Activated CD4-positive, alpha-beta T cell treated with anti-CD3 and anti-CD28 coated beads, Interleukin-2, amount 50 U/mL, for 4 hours (primary cell): Measurements from ENCODE around the gene HYAL3.
A peak's percentile ranks its signal among the peaks of the same experiment; 100 is the strongest.
"Not testable (repeated sequence)": the region's sequence is repeated elsewhere in the genome, so short reads cannot be mapped to it uniquely, and the experiment has no call there.

ENCODE experiments used
- DNase-seq, 2 experiments: peaks; one replicate each; pipeline ENCODE4 v3.0.0-alpha.2; 2020

Gene HYAL3

DNA sequence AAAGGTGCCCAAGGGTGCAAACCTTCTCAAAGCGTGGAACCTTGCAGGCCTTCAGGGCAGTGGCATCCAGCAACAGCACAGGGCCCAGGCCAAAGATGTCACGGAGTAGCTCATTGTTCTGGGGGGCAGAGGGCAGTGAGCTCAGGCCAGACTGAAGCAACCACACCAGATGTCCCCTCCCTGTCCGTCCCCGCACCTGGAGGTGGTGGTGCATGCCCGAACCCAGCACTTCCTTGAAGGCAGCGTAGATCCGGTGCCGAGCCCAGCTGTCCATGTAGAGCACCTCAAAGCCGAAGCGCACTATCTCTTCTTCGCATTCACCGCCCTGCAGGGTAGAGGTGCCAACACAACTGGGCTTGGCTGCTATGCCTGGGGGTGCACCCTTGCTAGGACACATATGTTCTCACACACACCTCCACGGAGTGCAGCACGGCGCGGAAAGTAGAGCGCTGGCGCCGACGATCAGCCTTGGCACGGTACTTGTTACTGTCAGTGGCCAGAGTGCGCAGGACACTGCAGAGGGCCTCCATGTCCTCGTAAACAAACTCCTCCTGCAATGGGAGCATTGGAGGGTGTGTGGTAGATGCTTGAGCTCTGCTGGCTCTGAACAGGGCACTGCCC is 10.7 kb downstream of the HYAL3 start:
- no peak for DNase-seq

- DNase-seq, result no peak
Measured at GRCh38 chr3:50287262-50287661, 11.9 kb downstream of the HYAL3 start.

GRCh38 chr3:50286322-50287227 is 12.6 kb downstream of the HYAL3 start:
- DNase-seq, result no peak

DNA sequence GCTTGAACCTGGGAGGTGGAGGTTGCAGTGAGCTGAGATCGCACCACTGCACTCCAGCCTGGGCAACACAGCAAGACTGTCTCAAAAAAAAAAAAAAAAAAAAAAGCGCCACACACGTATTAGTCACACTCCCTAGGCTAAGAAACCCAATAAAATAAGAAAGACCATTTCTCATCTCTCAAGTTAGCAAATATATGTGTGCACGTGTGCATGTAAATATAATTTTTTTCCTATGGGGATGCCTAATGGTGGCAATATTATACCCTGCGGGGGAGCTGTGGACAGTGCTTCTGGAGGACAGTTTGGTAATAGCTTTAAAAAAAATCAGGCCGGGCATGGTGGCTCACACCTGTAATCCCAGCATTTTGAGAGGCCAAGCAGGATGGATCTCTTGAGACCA is 15.1 kb downstream of the HYAL3 start:
- not testable (repeated sequence) for DNase-seq

DNA sequence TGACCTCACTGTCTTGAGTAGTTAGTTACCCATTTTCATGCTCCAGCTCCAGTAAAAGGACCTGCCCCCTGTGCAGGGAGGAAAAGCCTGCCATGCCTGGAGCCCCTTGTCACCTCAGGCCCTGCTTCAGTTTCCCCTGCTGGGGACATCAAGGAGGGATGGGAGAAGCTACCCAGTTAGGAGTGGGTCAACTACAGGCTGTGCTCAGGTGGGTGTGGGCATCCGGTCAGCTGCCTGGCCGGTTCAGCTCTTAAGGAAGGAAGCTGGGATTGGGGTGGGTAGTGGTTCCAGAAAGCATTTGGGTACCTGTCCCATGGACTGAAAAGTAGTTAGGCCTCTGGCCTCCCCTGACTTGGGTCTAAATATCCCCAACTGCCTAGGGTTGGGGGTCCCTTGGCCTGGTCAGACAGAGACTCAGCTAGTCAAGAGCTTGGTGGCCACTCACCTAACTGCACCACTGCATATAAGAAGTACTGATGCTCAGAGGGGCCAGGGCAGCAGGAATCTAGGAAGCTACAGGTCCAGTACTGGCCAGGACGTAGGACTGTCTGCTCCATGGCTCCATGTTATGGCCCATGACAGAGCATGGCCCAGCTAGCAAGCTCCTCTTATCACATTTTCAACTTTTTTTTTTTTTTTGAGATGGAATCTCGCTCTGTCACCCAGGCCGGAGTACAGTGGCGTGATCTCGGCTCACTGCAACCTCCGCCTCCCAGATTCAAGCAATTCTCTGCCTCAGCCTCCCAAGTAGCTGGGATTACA is 19.8 kb downstream of the HYAL3 start:
- DNase-seq, result no peak

DNA sequence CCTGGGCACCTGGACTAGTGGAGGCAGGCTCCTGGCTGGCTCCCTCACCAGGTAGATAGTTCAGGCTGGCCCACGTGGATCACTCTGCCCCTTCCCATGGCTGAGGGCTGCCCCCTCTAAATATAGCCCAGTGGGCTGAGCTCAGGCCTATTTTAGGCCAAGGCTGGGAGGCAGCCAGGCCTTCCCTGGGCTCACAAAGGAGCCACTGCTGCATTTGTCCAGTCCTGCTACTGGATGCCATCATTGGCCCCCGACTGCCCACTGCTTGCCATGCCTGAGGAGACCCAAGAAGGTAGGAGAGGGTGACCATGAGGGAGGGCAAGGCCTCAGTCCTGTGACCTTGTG is 20.4 kb downstream of the HYAL3 start, which contains the start of gene LSMEM2:
LSMEM2 (plus strand) TSS at position 208 of the 345 bp plus-strand sequence; CDS start at position 235, 27 bp downstream.
- no peak for DNase-seq

DNA sequence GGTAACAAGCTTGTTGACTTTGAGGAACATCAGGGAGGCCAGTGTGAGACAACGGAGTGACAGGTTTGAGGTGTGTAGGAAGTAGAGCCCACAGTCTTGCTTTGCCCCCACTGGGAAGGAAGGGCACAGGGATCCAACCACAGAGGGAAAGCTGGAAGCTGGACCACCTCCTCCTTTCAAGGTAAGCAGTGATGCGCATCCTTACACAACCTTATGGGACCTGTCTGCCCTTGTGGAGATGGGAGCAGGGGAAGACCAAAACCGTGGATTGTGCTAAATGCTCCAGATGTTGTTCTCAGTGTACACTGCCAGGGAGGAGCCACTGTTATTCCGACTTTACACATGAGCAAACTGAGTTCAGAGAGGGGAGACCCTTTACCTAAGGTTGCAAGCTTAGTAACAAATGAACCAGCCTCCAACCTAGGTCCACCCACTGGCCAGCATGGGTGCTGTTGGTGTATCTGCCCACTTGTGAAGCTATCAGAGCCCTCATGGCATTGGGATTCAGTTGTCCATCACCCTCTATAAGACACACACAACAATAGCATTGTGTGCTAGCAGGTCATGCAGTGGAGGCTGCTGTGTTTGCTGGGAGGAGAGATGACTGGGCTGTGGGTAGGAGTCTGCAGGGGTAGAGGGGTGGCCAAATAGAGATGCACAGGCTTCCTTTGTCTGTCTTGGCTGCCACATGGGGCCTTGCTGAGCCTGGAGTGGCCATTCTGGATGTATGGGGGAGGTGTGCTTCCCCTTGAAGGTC is 20.9 kb downstream of the HYAL3 start:
- no peak for DNase-seq

GRCh38 chr3:50276762-50277101 is 22.5 kb downstream of the HYAL3 start:
- DNase-seq, result no peak

DNA sequence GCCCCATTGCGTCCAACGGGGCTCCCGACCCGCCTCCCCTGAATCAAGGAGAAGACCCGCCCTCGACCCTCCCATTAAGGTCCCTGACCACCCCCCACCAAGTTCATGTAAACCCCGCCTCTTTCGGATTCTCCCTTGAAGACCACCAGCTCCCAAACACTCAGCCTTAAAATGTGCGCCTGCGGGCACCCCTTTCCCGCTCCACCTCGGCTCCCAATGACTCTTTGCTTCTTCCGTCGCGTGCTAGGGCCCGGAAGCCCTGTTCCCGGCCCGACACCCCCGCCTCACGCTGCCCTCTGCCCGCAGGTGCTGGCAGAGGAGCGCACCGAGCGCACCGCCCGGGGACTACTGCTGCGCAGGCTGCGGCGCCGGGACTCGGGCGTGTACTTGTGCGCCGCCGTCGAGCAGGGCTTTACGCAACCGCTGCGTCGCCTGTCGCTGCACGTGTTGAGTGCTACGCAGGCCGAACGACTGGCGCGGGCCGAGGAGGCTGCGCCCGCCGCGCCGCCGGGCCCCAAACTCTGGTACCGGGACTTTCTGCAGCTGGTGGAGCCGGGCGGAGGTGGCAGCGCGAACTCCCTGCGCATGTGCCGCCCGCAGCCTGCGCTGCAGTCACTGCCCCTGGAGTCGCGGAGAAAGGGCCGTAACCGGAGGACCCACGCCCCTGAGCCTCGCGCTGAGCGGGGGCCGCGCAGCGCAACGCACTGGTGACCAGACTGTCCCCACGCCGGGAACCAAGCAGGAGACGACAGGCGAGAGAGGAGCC is 23.0 kb downstream of the HYAL3 start:
- no peak for DNase-seq

- no peak for DNase-seq
Measured at GRCh38 chr3:50275141-50275995, 23.8 kb downstream of the HYAL3 start.

GRCh38 chr3:50274371-50275104 is 24.7 kb downstream of the HYAL3 start:
- DNase-seq, result peak; percentile 70 to 71

GRCh38 chr3:50273689-50274065 is 25.5 kb downstream of the HYAL3 start:
- no peak for DNase-seq

DNA sequence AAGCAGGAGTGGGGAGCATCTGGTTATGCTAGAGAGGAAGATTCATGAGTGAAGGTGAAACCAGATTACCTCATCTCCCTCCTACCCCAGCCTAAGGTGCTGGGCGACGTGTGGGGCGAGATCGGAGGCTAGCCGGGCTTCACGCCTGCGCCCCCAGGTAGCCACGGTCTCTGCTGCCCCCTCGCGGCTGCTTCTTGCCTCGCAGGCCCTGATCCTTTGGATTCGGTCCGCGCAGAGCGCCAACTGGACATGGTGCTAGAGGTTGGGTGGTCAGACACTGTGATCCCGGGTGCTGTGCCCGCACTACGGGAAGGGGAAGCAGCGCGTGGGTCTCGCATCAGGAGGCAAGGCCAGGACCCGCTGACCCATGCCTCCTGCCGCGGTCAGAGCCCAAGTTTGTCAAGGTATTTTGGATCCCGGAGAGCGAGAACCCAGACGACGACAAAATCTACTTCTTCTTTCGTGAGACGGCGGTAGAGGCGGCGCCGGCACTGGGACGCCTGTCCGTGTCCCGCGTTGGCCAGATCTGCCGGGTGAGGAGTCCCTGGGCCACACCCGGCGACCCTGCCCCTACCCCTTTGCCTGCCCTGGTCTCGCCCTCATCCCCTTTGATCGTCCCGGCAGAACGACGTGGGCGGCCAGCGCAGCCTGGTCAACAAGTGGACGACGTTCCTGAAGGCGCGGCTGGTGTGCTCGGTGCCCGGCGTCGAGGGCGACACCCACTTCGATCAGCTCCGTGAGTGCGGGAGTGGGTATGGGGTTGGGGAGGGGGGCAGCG is 26.1 kb downstream of the HYAL3 start:
- DNase-seq, result peak; percentile 84 to 86

DNA sequence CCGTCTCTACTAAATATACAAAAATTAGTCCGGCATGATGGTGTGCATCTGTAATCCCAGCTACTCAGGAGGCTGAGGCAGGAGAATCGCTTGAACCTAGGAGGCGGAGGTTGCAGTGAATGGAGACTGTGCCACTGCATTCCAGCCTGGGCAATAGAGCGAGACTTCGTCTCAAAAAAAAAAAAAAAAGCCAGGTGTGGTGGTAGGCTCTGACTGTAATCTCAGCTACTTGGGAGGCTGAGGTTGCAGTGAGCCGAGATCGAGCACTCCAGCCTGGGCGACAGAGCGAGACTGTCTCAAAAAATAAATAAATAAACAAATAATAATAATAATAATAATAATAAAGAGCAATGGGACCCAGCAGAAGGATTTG is 26.7 kb downstream of the HYAL3 start:
- DNase-seq, result not testable (repeated sequence)

- DNase-seq, result no peak
Measured at GRCh38 chr3:50271314-50271936, 27.8 kb downstream of the HYAL3 start.

DNA sequence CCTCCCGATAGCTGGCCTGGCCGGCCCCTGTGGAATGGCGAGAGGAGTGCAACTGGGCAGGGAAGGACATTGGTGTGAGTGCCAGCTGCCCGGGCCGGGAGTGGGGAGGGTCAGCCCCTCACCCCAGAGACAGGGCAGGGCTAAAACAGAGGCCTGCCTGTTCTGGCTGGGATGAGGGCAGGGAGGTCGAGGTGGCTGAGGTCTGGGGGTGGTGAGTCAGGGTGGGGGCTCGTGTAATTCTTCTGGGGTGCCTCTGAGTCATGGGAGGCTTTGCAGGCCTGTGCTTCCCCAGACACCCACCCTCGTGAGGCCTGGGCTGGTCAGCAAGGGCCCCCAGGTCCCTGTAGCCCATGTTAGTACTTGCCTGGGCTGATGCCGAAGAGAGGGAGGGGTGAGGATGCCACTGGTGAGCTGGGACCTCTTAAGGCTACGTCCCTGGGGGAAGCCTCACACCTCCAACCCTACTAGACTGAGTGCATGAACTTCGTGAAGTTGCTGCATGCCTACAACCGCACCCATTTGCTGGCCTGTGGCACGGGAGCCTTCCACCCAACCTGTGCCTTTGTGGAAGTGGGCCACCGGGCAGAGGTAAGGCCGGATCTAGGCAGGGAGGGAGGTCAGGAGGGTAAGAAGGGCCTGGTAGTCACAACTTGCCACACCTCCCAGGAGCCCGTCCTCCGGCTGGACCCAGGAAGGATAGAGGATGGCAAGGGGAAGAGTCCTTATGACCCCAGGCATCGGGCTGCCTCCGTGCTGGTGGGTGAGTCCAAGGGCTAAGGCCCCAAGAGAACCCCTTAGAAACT is 28.6 kb downstream of the HYAL3 start:
- no peak for DNase-seq

- no peak for DNase-seq
Measured at GRCh38 chr3:50269977-50270413, 29.2 kb downstream of the HYAL3 start.

DNA sequence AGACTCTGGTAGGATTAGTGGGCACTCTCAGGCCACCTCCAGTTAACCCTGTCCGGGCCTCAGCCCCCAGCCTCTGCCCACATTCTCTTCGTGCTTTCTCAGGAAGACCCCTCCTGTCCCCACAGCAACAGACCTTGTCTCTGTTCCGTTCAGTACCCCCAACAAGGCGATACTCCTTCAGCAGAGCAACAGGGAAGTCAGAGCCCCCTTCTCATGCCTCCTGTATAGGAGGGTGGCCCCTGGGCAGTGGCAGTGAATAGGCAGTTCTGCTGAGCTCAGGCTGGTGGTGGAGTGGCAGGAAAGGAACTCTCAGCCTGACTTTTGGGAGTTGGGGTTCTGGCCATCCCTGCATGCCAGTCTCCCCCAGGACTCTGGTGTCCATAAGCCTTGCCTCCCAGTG is 29.7 kb downstream of the HYAL3 start:
- DNase-seq, result no peak
